DND-41 (cell line): ENCODE results near the gene DNAJC3.

Experiments used
- EZH2 ChIP-seq: IDR thresholded peaks from 3 replicates; pipeline ENCODE4 v1.6.1; 2012; ENCODE audit warnings: borderline replicate concordance, low read depth, mild to moderate bottlenecking, moderate library complexity, low read length, inconsistent platforms; ENCODE audit not compliant: severe bottlenecking
- TF ChIP-seq, protein P1 (sequence below): IDR thresholded peaks from 2 replicates; pipeline ENCODE4 v1.5.1; 2012; ENCODE audit warnings: borderline replicate concordance, low read length, moderate library complexity, mild to moderate bottlenecking; ENCODE audit not compliant: poor library complexity, severe bottlenecking; ENCODE audit errors: extremely low read depth

DNA sequence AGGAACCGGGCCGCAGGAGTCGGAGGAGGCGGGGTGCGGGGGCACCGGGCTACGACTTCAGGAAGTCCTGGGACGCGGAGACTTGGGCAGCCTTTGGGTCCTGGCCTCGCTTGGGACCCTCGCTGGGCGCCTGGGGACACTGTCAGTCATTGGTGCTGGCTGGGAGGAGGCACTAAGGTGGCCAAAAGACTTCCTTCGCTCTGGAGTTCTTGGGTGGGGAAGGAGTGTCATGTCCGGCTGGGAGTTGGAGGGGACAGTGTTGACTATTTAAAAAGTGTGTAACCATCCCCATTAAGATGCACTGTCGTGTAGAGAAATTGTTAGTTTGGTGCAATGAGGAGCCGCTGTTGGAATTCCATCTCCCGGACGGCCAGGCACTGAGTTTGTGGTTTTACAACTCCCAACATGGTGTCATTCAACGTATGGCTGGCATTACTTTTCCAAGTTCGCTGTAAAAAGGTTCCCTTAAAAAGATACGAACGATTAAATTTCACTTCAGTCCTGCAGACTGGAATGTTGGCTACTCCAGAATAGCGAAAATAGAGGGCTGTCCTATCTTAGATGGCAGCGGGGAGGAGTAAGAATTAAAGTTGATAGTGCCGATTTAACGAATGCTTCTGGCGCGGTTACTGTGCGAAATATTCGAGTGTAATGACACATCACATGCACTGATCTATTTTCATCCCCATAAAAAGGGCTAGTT lies 776 bp downstream of the DNAJC3 start:
- TF ChIP-seq, protein P1, sequence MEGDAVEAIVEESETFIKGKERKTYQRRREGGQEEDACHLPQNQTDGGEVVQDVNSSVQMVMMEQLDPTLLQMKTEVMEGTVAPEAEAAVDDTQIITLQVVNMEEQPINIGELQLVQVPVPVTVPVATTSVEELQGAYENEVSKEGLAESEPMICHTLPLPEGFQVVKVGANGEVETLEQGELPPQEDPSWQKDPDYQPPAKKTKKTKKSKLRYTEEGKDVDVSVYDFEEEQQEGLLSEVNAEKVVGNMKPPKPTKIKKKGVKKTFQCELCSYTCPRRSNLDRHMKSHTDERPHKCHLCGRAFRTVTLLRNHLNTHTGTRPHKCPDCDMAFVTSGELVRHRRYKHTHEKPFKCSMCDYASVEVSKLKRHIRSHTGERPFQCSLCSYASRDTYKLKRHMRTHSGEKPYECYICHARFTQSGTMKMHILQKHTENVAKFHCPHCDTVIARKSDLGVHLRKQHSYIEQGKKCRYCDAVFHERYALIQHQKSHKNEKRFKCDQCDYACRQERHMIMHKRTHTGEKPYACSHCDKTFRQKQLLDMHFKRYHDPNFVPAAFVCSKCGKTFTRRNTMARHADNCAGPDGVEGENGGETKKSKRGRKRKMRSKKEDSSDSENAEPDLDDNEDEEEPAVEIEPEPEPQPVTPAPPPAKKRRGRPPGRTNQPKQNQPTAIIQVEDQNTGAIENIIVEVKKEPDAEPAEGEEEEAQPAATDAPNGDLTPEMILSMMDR: no peak
- TF ChIP-seq EZH2: no peak
